Subcutaneous abdominal adipose tissue (tissue), 5 donors: ENCODE measurements around the gene RSKR.

Experiments used
- H3K27ac ChIP-seq: one replicate; pipeline ENCODE4 v1.7.0; 2013; ENCODE audit warnings: low read depth, mild to moderate bottlenecking, inconsistent platforms, low read length, moderate library complexity
- H3K27me3 ChIP-seq, 5 donors: one replicate each; pipeline ENCODE4 v1.7.0; 2013; ENCODE audit warnings: low read length in 5 of 5, inconsistent platforms in 1 of 5; ENCODE audit not compliant: control insufficient read depth in 5 of 5, insufficient read depth in 4 of 5
- H3K36me3 ChIP-seq, 5 donors: one replicate each; pipeline ENCODE4 v1.7.0; 2013; ENCODE audit warnings: low read length in 5 of 5; ENCODE audit not compliant: control insufficient read depth in 5 of 5, insufficient read depth in 5 of 5
- H3K4me1 ChIP-seq, 5 donors: one replicate each; pipeline ENCODE4 v1.7.0; 2013; ENCODE audit warnings: low read length in 5 of 5, mild to moderate bottlenecking in 3 of 5, moderate library complexity in 1 of 5; ENCODE audit not compliant: control insufficient read depth in 5 of 5, insufficient read depth in 5 of 5
- H3K4me3 ChIP-seq, 5 donors: one replicate each; pipeline ENCODE4 v1.7.0; 2013; ENCODE audit warnings: low read length in 5 of 5, low read depth in 1 of 5
- H3K9ac ChIP-seq, 5 donors: one replicate each; pipeline ENCODE4 v1.7.0; 2013; ENCODE audit warnings: low read length in 5 of 5, mild to moderate bottlenecking in 4 of 5, moderate library complexity in 3 of 5
- H3K9me3 ChIP-seq, 5 donors: one replicate each; pipeline ENCODE4 v1.7.0; 2013; ENCODE audit warnings: low read length in 5 of 5; ENCODE audit not compliant: control insufficient read depth in 5 of 5
- donor health status: healthy.
- donor health status: healthy.
- donor health status: healthy.
- donor health status: healthy.
- donor health status: healthy.

The RSKR gene

DNA sequence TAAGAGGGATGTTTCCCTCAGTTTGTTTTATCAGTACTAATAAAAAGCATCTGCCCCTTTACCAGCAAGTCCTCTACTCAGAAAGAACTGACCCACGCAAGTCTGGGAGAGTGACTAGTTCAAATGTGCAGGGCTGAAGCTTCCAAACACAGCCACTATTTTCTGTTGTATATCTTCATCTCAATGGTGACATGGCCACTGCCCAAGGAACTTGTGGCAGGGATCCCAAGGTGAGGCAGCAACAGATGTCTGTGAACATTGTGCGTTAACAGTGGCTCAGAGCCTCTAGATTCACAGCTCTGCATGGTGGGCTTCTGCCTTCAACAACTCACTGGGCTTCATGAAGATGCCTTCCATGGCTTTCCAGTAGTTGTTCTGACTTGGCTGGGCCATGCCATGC lies 34.7 kb upstream of the RSKR start:
- H3K27ac ChIP-seq: no peak overlapping the region

DNA sequence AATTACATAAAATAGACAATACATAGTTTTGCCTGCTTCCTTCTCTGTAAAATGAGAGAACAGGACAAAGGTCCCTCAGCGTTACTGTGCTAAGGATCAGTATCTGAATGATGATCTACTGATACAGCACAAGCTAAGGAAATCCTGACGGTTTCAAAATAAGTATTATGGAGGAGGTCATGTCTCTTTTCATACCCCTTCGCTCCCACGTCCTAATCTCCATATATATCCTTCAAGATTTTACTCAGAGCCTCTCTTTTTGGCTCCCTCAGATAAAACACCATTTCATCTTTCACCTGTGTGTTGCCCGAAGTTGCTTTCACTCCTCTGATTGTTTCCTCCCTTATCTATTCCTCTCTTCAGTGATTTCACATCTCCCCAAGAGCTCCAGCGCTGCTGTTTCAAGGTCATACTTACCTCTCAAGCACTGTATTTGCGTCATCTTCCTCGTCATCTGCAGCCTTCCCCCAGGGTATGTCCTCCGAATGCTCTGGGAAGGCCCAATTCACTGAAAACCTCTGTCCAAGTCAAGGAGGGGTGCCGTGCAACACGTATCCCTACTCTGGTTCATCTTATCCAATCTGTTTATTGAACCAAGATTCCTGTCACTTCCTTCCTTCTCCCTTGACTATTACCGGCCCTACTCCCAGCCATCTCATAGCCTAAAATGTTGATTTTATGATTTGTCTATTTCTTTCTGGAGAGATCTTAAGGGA lies 32.2 kb upstream of the RSKR start:
- peak overlapping the region in 4 of 5 donors; percentile 8 to 99 (median 86) for H3K9ac ChIP-seq
- H3K4me1 ChIP-seq: peaks cover 2 to 42% (median 38%) of the 10 kb centered on the region in 5 donors
- no peaks in the 10 kb centered on the region for H3K9me3 ChIP-seq
- peak overlapping the region; percentile 36 to 84 (median 43) for H3K4me3 ChIP-seq
- H3K36me3 ChIP-seq: peaks cover 7 to 44% (median 30%) of the 10 kb centered on the region in 5 donors
- H3K27me3 ChIP-seq: no peaks in the 10 kb centered on the region
- H3K27ac ChIP-seq: peak overlapping the region; percentile 82

More for the DNA sequence above, 34.7 kb upstream of the RSKR start:
- peaks cover 11 to 42% (median 23%) of the 10 kb centered on the region in 5 donors for H3K36me3 ChIP-seq
- H3K27me3 ChIP-seq: no peaks in the 10 kb centered on the region
- no peaks in the 10 kb centered on the region for H3K9me3 ChIP-seq
- H3K4me1 ChIP-seq: peaks cover 2 to 30% (median 27%) of the 10 kb centered on the region in 5 donors
- H3K9ac ChIP-seq: no peak overlapping the region
- H3K4me3 ChIP-seq: no peak overlapping the region

DNA sequence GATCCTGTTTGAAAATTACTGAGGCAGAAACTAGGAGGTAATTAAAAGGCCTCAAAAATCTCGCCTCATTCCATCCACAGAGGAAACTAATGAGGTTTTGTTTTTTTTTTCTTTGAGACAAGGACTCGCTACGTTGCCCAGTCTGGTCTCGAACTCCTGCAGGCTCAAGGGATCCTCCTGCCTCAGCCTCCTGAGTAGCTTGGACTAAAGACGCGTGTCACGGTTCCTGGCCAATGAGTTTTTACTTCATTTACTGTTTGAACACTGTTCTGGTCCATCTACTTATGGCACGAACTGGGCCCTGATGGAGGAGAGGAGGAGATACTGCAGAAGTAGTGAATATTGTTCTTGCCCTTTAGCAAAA lies 31.6 kb upstream of the RSKR start:
- peak overlapping the region; percentile 76 to 94 (median 90) for H3K4me3 ChIP-seq
- H3K36me3 ChIP-seq: peaks cover 11 to 44% (median 31%) of the 10 kb centered on the region in 5 donors
- peak overlapping the region; percentile 82 for H3K27ac ChIP-seq
- no peaks in the 10 kb centered on the region for H3K27me3 ChIP-seq
- H3K9ac ChIP-seq: peak overlapping the region; percentile 51 to 99 (median 87)
- H3K9me3 ChIP-seq: no peaks in the 10 kb centered on the region
- H3K4me1 ChIP-seq: peaks cover 2 to 42% (median 38%) of the 10 kb centered on the region in 5 donors

DNA sequence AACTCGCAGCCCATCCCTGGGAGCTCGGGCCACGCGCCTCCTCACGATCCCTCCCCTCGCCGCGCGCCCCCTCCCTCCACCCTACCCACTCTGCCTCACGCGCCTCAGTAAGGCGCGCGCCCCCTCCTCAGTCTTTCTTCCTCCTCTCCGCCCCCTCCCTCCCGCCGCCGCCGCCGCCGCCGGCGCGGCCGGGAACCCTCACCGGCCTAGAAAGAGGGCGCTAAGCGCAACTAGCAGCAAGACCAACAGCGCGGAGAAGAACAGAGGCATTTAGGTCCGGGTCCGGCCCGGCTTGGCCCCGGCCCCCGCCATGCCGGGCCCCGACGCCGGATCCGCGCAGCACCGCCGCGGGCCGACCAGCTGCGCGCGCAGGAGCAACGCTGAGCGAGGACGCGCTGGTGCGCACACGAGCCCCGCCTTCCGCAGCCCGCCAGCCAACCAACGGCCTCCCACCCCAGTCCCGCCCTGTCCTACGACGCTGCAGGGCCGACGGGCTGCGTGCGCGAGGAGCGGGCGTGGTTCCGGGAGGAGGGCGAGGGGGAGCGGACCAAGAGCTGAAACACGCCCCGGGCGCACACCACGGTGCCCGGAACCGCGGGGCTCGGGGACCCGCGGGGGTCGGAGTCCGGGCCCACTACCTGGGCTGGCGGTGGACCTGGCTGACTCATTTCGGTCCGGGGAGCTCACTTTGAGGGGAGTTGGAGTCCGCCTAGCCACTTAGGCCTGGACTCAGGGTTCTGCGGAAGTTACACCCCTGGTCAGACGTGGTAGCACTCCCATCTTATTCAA lies 31.0 kb upstream of the RSKR start, which contains the start of gene BLTP2:
Gene BLTP2, minus strand, starts transcription at position 372 of the 789 bp plus-strand sequence. Its CDS starts 102 bp downstream, at position 270.
- peaks cover 11 to 44% (median 35%) of the 10 kb centered on the region in 5 donors for H3K36me3 ChIP-seq
- peak within 1 kb of the TSS; percentile 51 to 99 (median 89) for H3K9ac ChIP-seq
- no peaks in the 10 kb centered on the region for H3K9me3 ChIP-seq
- peak within 1 kb of the TSS; percentile 84 to 98 (median 92) for H3K4me3 ChIP-seq
- peaks cover 2 to 42% (median 38%) of the 10 kb centered on the region in 5 donors for H3K4me1 ChIP-seq
- H3K27ac ChIP-seq: peak within 1 kb of the TSS; percentile 82
- no peaks in the 10 kb centered on the region for H3K27me3 ChIP-seq

DNA sequence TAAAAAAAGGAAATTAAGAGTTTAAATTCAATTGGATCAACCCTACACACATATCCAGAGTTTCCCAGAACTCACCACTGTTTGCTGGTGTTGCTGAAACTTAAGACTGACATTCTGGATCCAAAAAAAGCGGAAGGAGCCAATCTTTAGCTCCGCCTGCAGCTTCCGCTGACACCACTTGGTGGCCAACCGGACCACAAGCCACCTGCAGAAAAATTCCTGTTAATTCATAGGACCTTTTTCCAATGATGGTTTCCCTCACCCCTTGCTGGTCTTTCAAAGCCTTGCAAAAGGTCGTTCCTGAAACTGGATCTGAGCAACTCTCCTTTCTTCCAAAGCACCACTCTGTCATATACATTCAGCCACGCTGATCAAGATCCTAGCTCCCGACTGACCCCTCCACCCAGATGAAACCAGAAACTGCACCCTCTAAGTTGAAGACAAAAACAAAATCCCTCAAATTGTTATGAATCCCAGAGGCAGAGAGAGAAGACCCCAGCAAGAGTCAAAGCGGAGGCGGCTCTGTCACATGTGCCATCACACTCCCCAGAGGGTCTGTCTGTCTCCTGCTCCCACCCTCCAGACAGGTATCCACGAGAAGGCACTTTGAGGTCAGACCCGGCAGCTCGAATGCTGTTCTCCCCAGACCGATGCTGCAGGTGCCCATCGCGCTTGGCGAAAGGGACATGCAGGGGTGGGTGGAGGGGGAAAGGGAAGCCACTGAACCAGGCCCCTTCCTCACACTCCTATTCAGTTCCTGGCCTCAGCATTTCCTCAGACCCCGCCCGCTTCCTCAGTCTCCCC lies 30.2 kb upstream of the RSKR start:
- no peaks in the 10 kb centered on the region for H3K27me3 ChIP-seq
- H3K4me3 ChIP-seq: peak overlapping the region; percentile 79 to 98 (median 92)
- peaks cover 2 to 42% (median 38%) of the 10 kb centered on the region in 5 donors for H3K4me1 ChIP-seq
- H3K9ac ChIP-seq: peak overlapping the region; percentile 49 to 99 (median 89)
- peaks cover 11 to 51% (median 41%) of the 10 kb centered on the region in 5 donors for H3K36me3 ChIP-seq
- no peaks in the 10 kb centered on the region for H3K9me3 ChIP-seq
- peak overlapping the region; percentile 62 for H3K27ac ChIP-seq

DNA sequence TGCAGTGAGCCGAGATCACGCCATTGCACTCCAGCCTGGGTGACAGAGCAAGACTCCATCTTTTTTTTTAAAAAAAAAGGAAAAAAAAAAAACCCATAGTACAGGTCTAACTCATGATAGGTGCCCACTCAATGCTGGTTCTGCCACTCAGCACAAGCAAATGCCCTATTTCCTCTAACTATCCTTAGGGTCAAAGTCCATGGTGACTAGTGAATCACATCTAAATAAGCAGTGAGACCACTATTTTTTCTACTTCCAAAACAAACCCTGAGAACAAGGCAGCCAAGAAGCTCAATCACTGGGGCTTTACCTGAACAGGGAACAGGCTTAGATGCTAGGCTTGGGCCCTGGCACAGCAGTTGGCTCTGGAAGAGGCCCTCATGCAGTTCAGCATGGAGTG lies 27.6 kb upstream of the RSKR start:
- peak overlapping the region in 1 of 5 donors; percentile 35 for H3K9ac ChIP-seq
- H3K27me3 ChIP-seq: no peaks in the 10 kb centered on the region

DNA sequence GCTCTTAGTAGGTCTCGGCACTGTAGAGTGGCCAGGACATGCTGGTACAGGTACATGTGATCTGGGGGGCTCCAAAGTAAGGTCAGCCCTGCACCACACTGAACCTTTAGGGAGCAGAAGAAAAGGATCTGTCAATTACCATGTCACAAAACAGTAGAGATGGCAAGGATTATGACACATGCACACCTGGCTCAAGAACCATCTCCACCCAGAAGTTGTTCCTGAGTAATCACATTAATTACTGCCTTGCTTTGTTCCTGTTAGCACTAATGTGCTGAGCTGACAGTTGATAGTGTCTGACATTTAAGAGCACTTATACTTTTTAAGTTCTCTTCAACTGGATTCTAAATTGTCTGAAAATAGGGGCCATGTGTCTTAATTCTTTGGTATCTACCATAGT lies 21.5 kb upstream of the RSKR start:
- Histone ChIP-seq H3K9me3 (no peaks in the 10 kb centered on the region), H3K9ac (no peak overlapping the region), H3K4me3 (no peak overlapping the region), H3K27ac (no peak overlapping the region), H3K36me3 (peaks cover 37 to 99% (median 95%) of the 10 kb centered on the region in 5 donors), H3K27me3 (no peaks in the 10 kb centered on the region), H3K4me1 (no peaks in the 10 kb centered on the region)

More for the DNA sequence above, 27.6 kb upstream of the RSKR start:
- Histone ChIP-seq H3K4me3 (no peak overlapping the region), H3K27ac (no peak overlapping the region), H3K36me3 (peaks cover 24 to 63% (median 58%) of the 10 kb centered on the region in 5 donors), H3K9me3 (no peaks in the 10 kb centered on the region), H3K4me1 (peaks cover 0 to 36% (median 32%) of the 10 kb centered on the region in 5 donors)

DNA sequence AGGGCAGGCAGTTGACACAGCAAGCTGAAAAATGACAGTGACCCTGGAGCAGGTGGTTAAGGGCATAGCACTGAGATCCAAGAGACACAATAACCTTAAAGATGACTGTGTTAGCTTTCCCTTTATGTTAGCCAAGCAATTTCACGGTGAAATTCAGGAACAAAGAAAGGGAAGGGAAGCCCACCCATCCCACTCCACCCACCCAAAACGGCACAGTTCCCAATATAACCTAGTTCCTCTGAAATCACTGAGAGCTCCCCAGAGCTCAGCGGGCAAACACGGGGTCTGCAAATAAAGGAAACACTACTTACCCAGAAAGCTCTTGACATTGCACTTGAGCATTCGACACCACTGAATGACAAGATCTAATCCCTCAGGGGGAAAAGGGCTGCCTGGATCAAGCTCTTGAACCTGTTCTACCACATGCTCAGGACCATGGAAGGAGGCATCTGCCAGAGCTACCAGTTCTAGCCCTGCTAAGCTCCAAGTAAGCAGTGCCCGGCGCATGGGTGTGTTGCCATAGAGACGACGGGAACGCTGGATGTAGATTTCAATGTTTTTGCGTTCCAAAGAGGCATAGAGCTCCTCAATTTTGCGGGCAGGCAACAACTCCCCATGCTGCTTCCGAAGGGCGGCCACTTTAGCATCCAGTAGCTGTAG lies 20.4 kb upstream of the RSKR start:
- Histone ChIP-seq H3K4me1 (no peaks in the 10 kb centered on the region), H3K36me3 (peaks cover 37 to 99% (median 96%) of the 10 kb centered on the region in 5 donors), H3K9me3 (no peaks in the 10 kb centered on the region), H3K4me3 (no peak overlapping the region), H3K27ac (no peak overlapping the region), H3K27me3 (no peaks in the 10 kb centered on the region), H3K9ac (no peak overlapping the region)

DNA sequence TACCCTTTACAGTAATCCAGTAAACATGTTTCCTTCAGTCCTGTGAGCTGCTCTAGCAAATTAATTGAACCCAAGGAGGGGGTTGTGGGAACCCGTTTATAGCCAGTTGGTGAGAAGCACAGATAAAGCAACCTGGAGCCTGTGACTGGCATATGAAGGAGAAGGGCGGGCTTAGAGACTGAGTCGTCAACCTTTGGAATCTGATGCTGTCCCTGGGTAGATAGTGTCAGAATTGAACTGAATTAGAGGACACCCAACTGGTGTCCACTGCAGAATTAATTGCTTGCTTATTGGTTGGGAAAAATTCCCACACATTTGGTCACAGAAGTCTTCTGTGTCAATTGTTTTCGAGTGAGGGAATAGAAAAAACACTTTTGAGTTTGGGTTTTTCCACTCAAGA lies 12.8 kb upstream of the RSKR start:
- Histone ChIP-seq H3K36me3 (peaks cover 35 to 84% (median 70%) of the 10 kb centered on the region in 5 donors), H3K9me3 (no peaks in the 10 kb centered on the region), H3K27ac (no peak overlapping the region), H3K4me1 (no peaks in the 10 kb centered on the region), H3K4me3 (no peak overlapping the region), H3K27me3 (no peaks in the 10 kb centered on the region), H3K9ac (no peak overlapping the region)
